Stimulated activated memory B cell treated with anti-CD40 and anti-IgM and Interleukin-4, amounts not matched to agents 10 μg/mL and 1 μg/mL and 100 μg/mL, for 72 hours (primary cell): Measurements from ENCODE around the gene ESYT2.

Experiments used
- ATAC-seq: fragments of 150-1000 bp; cut with Tn5 transposase; 2 replicates; pipeline ENCODE4 v1.10.0; 2021
- H3K27ac Mint-ChIP-seq: one replicate; pipeline ENCODE4 v1.8.0; 2022; ENCODE audit warnings: mild to moderate bottlenecking, mixed read lengths
- H3K27me3 Mint-ChIP-seq: one replicate; pipeline ENCODE4 v1.8.0; 2022; ENCODE audit warnings: mixed read lengths
- H3K36me3 Mint-ChIP-seq: one replicate; pipeline ENCODE4 v1.8.0; 2022; ENCODE audit warnings: mixed read lengths
- H3K4me1 Mint-ChIP-seq: one replicate; pipeline ENCODE4 v1.8.0; 2022; ENCODE audit warnings: mixed read lengths
- H3K4me3 Mint-ChIP-seq: one replicate; pipeline ENCODE4 v1.8.0; 2022; ENCODE audit warnings: mild to moderate bottlenecking, moderate library complexity, mixed read lengths
- H3K9me3 Mint-ChIP-seq: one replicate; pipeline ENCODE4 v1.8.0; 2022; ENCODE audit warnings: mixed read lengths

ESYT2 gene

GRCh38 chr7:158779061-158780000, 50.0 kb downstream of the ESYT2 start:
- H3K27ac Mint-ChIP-seq = no peak overlapping the region
- H3K27me3 Mint-ChIP-seq = no peaks in the 10 kb centered on the region
- ATAC-seq = no peak
- no peaks in the 10 kb centered on the region for H3K9me3 Mint-ChIP-seq
- no peak overlapping the region for H3K4me3 Mint-ChIP-seq
- H3K36me3 Mint-ChIP-seq = peaks cover 21% of the 10 kb centered on the region
- no peaks in the 10 kb centered on the region for H3K4me1 Mint-ChIP-seq

GRCh38 chr7:158778471-158778870, 50.8 kb downstream of the ESYT2 start:
- Mint-ChIP-seq H3K36me3 (peaks cover 21% of the 10 kb centered on the region), H3K4me1 (no peaks in the 10 kb centered on the region), H3K27me3 (no peaks in the 10 kb centered on the region), H3K4me3 (no peak overlapping the region), H3K9me3 (no peaks in the 10 kb centered on the region), H3K27ac (no peak overlapping the region)
- ATAC-seq = no peak

GRCh38 chr7:158777793-158778192, 51.5 kb downstream of the ESYT2 start:
- no peak overlapping the region for H3K4me3 Mint-ChIP-seq
- no peaks in the 10 kb centered on the region for H3K27me3 Mint-ChIP-seq
- ATAC-seq = no peak
- no peak overlapping the region for H3K27ac Mint-ChIP-seq
- H3K9me3 Mint-ChIP-seq = no peaks in the 10 kb centered on the region
- H3K36me3 Mint-ChIP-seq = peaks cover 27% of the 10 kb centered on the region
- no peaks in the 10 kb centered on the region for H3K4me1 Mint-ChIP-seq

DNA sequence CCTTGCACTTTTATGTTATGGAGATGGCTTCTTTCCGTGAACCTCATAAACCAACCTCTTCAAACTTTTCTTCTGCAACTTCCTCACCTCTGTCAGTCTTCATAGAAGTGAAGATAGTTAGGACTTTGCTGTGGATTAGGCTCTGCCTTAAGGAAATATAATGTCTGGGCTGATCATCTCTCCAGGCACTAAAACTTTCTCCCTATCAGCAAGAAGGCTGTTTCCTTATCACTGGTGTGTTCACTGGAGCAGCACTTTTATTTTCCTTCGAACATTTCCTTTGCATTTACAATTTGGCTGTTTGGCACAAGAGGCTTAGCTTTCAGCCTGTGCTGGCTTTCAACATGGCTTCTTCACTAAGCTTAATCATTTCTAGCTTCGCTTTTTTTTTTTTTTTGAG, 52.8 kb downstream of the ESYT2 start:
- no peak for ATAC-seq
- Mint-ChIP-seq H3K27me3 (no peaks in the 10 kb centered on the region), H3K9me3 (no peaks in the 10 kb centered on the region), H3K4me1 (peaks cover 1% of the 10 kb centered on the region), H3K4me3 (no peak overlapping the region), H3K27ac (no peak overlapping the region), H3K36me3 (peaks cover 32% of the 10 kb centered on the region)

GRCh38 chr7:158774952-158775351, 54.4 kb downstream of the ESYT2 start:
- H3K9me3 Mint-ChIP-seq = no peaks in the 10 kb centered on the region
- no peaks in the 10 kb centered on the region for H3K27me3 Mint-ChIP-seq
- H3K4me3 Mint-ChIP-seq = no peak overlapping the region
- no peak for ATAC-seq
- peaks cover 32% of the 10 kb centered on the region for H3K36me3 Mint-ChIP-seq
- peaks cover 5% of the 10 kb centered on the region for H3K4me1 Mint-ChIP-seq
- H3K27ac Mint-ChIP-seq = no peak overlapping the region

DNA sequence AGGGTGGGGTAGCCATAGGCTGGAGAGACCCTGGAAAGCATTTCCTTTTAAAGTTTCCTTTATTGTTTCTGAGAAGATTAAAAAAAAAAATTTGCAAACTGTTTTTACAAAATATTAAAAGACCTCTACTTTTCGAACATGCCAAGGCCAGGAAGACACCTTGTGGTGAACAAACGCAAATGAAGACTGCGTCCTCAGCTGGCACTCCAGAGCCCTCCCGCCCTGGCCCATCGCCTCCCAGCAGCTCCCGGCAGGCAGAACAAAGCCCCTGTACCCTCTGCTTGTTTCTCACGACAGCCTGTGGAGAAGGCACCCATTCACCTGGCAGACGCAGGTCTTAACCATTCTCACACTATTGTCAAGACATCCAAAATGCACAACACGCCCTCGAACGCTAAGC, 56.4 kb downstream of the ESYT2 start:
- no peak for ATAC-seq
- Mint-ChIP-seq H3K27me3 (no peaks in the 10 kb centered on the region), H3K4me3 (no peak overlapping the region), H3K4me1 (peaks cover 5% of the 10 kb centered on the region), H3K9me3 (no peaks in the 10 kb centered on the region), H3K27ac (no peak overlapping the region), H3K36me3 (peaks cover 39% of the 10 kb centered on the region)

DNA sequence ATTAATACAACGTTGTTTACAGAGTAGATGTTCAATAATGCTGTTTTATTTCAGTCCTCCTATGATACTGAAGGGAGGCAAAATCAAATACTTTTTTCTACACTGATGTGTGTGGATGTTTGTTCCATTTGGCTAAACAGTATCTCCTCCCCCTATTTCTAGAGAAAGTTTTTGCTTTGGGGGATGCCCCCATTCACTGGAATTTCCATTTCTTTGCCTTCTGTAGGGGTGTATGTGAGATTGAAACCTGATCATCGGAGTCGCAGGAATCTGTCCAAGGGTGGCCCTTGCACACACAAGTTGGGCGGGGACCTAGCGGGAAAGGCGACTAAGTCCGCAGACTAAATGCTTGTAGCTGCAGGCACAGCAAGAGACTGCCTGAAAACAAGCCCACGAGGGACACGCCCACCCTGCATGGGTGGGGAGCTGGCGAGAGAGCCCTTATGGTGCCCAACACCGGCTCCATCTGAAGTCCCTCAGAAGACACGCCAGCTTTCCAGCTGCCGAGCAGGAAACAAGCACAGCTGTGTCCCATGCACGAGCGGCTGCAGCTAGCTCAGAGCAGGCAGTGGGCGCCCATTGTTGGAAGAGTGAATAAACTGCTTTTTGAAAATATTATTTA, 58.0 kb downstream of the ESYT2 start:
- peaks cover 41% of the 10 kb centered on the region for H3K36me3 Mint-ChIP-seq
- H3K4me1 Mint-ChIP-seq = peaks cover 5% of the 10 kb centered on the region
- no peak overlapping the region for H3K4me3 Mint-ChIP-seq
- no peaks in the 10 kb centered on the region for H3K9me3 Mint-ChIP-seq
- H3K27me3 Mint-ChIP-seq = no peaks in the 10 kb centered on the region
- no peak overlapping the region for H3K27ac Mint-ChIP-seq
- peak; percentile 36 for ATAC-seq

DNA sequence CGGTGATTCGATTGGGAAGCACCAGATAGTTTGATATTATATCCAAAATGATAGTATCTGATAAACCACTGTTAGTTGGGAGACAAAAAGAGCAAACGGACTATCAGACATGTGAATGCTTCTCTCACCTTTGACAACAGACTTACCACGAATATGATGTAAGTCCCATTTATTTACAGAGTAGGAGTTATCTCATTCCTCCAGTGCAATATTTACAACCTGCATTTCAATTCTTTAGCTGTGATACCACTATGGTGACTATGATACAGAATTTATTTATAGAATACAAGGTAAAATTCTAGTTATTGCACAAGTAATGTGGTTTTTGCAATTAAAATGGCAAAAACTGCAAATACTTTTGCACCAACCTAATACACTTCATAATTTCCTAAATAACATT, 61.6 kb downstream of the ESYT2 start:
- Mint-ChIP-seq H3K36me3 (peaks cover 44% of the 10 kb centered on the region), H3K27ac (no peak overlapping the region), H3K27me3 (no peaks in the 10 kb centered on the region), H3K4me3 (no peak overlapping the region), H3K9me3 (no peaks in the 10 kb centered on the region), H3K4me1 (peaks cover 5% of the 10 kb centered on the region)
- ATAC-seq = no peak

DNA sequence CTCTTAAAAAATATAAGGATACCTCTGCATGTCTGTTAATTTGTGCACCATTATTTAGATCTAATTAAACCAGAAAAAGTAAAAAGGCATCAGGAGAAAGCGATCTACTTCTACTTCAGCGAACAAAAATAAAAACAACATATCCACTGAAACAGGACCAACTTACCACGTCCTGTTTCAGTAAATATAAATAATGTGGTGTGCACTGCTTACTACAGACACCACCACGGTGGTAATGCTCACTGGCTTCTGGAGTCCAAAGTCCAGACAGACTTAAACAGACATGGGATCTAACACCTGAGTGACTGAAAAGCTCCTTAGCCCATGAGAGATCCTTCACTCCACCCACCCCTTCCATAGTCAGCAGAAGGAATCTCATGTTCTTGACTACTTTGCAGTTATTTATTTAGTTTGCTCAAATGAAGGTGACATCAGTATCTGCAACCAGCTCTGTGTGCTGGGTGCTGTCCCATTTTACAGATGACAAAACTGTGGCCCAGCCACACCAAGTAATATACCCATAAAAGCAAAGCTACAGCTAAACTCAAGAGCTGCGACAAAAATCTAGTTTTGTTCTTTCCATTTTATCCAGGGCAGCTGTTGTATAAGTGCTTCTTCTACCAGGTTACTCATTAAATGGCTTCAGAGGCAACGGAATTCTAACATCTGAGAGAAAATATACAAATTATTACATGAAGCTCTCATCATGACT, 62.6 kb downstream of the ESYT2 start:
- Mint-ChIP-seq H3K27me3 (no peaks in the 10 kb centered on the region), H3K36me3 (peaks cover 46% of the 10 kb centered on the region), H3K27ac (peak overlapping the region; percentile 19), H3K4me3 (no peak overlapping the region), H3K4me1 (peaks cover 5% of the 10 kb centered on the region), H3K9me3 (no peaks in the 10 kb centered on the region)
- no peak for ATAC-seq

DNA sequence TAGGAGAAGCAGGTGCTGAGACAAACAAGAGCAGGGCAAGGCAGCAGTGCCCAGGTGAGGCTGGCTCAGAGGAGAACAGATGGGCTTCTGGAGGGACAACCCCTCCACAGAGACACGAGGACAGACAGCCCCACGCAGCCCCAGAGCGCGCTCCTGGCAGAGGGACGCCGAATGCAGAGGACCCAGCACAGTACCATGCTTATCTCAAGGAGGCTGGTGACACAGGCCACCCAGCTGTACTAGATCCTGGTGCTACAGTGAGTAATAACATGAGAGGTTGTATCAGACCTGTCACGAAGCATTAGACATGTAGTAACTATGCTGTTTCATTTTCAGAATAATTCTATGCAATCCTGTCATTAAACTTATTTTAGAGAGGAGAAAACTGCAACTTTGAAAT, 64.3 kb downstream of the ESYT2 start:
- H3K4me3 Mint-ChIP-seq = no peak overlapping the region
- no peaks in the 10 kb centered on the region for H3K27me3 Mint-ChIP-seq
- no peaks in the 10 kb centered on the region for H3K9me3 Mint-ChIP-seq
- peaks cover 62% of the 10 kb centered on the region for H3K36me3 Mint-ChIP-seq
- H3K27ac Mint-ChIP-seq = no peak overlapping the region
- ATAC-seq = no peak
- H3K4me1 Mint-ChIP-seq = no peaks in the 10 kb centered on the region

DNA sequence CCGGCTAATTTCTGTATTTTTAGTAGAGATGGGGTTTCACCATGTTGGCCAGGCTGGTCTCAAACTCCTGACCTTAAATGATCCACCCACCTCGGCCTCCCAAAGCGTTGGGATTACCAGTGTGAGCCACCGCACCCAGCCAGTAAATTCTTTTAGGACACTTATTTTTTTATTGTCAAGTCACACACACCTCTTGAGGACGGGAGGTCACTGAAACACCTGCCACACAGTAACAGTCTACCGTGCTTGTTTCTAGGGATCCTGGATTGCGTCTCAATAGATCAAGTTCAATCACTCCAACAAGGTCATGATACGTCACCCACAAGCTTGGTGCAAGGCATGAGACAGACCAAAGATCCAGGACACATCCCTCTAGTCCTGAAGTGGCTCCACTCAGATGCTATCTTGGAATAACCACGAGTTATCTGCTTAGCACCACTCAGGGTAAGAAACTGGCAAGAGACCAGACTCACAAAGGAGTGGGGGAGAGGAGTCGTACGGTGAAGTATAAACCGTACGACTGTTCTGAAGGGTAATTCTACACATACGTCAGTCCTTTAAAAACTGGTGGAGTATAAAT, 65.8 kb downstream of the ESYT2 start:
- Mint-ChIP-seq H3K9me3 (no peaks in the 10 kb centered on the region), H3K4me3 (no peak overlapping the region), H3K27ac (no peak overlapping the region), H3K27me3 (no peaks in the 10 kb centered on the region), H3K4me1 (no peaks in the 10 kb centered on the region), H3K36me3 (peaks cover 67% of the 10 kb centered on the region)
- ATAC-seq = no peak

DNA sequence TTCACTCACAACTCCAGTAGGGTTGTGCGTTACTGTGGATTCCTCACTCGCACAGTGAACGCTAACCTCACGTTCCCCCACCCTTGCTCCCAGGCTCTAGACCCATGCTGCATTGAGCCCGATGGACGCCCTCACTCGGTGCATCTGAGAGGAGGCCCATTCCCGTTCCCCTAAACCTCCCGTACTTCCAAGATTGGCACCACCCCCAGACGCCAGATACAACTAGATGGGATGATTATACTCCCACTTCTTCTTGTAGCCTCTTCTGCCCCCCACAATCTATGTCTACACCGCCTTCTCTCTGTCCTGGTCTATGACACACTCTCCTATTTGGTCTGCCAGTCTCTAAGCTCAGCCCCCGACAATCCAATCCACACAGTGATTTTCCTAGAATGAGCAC, 67.4 kb downstream of the ESYT2 start:
- Mint-ChIP-seq H3K4me3 (no peak overlapping the region), H3K27ac (no peak overlapping the region), H3K27me3 (no peaks in the 10 kb centered on the region), H3K36me3 (peaks cover 76% of the 10 kb centered on the region), H3K9me3 (no peaks in the 10 kb centered on the region), H3K4me1 (no peaks in the 10 kb centered on the region)
- ATAC-seq = no peak

DNA sequence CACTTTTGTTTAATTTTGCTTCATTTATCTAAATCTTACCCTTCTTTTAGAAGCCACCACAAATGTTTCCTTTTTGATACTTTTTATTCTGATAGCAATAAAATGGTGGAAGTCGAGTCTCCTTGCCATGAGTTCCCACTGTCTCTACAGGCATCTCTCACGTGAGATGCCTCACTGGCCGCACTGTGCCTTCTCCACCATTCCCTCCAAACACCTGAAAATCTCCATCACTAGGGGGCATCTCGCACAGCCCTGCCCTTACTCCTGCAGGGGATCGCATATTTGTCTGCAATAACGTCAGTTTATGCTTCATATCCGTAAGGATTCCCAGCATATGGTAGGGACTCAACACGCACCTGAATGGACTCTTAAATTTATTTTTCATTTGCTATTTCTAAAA, 68.4 kb downstream of the ESYT2 start:
- no peak overlapping the region for H3K27ac Mint-ChIP-seq
- H3K27me3 Mint-ChIP-seq = no peaks in the 10 kb centered on the region
- ATAC-seq = no peak
- H3K36me3 Mint-ChIP-seq = peaks cover 73% of the 10 kb centered on the region
- no peak overlapping the region for H3K4me3 Mint-ChIP-seq
- H3K9me3 Mint-ChIP-seq = no peaks in the 10 kb centered on the region
- H3K4me1 Mint-ChIP-seq = no peaks in the 10 kb centered on the region

- no peak overlapping the region for H3K27ac Mint-ChIP-seq
These were observed 68.9 kb downstream of the ESYT2 start for GRCh38 chr7:158760445-158760764.

GRCh38 chr7:158759749-158760444, 69.4 kb downstream of the ESYT2 start:
- no peaks in the 10 kb centered on the region for H3K27me3 Mint-ChIP-seq
- no peak overlapping the region for H3K27ac Mint-ChIP-seq
- H3K9me3 Mint-ChIP-seq = no peaks in the 10 kb centered on the region
- H3K4me3 Mint-ChIP-seq = no peak overlapping the region
- H3K4me1 Mint-ChIP-seq = no peaks in the 10 kb centered on the region
- H3K36me3 Mint-ChIP-seq = peaks cover 78% of the 10 kb centered on the region
- no peak for ATAC-seq

More at GRCh38 chr7:158760445-158760764, 68.9 kb downstream of the ESYT2 start:
- H3K4me1 Mint-ChIP-seq = no peaks in the 10 kb centered on the region
- no peaks in the 10 kb centered on the region for H3K9me3 Mint-ChIP-seq
- H3K4me3 Mint-ChIP-seq = no peak overlapping the region
- H3K36me3 Mint-ChIP-seq = peaks cover 75% of the 10 kb centered on the region
- no peak for ATAC-seq
- no peaks in the 10 kb centered on the region for H3K27me3 Mint-ChIP-seq
